ENCODE measurements around the gene RRAS2. TPM values are rescaled to one million over a fixed set of nuclear protein-coding genes. Genes with fewer than 3 reads are reported as not detected.

Gene RRAS2
- total RNA-seq, 1 experiment from 2014 or later = 42.2 TPM

DNA sequence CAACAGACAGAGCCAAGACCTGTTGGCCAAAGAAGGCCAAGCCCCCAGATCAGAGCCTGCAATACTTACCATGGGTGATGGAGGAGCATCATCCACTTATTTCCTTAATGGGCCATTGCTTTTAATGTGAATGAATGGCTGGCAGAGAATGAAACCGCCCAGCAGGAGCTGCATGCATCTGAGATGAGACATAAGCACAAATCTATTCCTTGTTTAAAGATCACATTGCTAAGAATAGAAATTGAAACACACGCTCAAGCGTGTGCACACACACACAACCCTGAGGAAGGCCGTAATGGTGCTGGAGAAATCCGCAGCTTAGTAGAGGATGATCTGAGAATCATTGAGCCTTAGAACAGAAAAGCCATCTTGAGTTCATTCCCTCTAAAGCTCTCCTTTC lies 5.3 kb upstream of the RRAS2 start:
- CTCF ChIA-PET = no interaction called here
- no peak for TF ChIP-seq EZH2 (IDR thresholded peaks at IDR 0.05; ENCODE audit: low read depth)
- TF ChIP-seq, protein P1, sequence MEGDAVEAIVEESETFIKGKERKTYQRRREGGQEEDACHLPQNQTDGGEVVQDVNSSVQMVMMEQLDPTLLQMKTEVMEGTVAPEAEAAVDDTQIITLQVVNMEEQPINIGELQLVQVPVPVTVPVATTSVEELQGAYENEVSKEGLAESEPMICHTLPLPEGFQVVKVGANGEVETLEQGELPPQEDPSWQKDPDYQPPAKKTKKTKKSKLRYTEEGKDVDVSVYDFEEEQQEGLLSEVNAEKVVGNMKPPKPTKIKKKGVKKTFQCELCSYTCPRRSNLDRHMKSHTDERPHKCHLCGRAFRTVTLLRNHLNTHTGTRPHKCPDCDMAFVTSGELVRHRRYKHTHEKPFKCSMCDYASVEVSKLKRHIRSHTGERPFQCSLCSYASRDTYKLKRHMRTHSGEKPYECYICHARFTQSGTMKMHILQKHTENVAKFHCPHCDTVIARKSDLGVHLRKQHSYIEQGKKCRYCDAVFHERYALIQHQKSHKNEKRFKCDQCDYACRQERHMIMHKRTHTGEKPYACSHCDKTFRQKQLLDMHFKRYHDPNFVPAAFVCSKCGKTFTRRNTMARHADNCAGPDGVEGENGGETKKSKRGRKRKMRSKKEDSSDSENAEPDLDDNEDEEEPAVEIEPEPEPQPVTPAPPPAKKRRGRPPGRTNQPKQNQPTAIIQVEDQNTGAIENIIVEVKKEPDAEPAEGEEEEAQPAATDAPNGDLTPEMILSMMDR (conservative IDR thresholded peaks at IDR 0.05) = no peak
- no peaks in the 10 kb centered on the region for H3K9me3 ChIP-seq (ENCODE audit: insufficient read depth, low read depth)
- H3F3A ChIP-seq (ENCODE audit: insufficient read depth, low read depth) = peaks cover 8% of the 10 kb centered on the region; the same call in 1 of the 2 replicates
- H3K27ac ChIP-seq = no peak overlapping the region
- no peak overlapping the region for H2AFZ ChIP-seq
- no peak overlapping the region for H3K4me3 ChIP-seq
- H3K36me3 ChIP-seq (ENCODE audit: low read depth) = no peaks in the 10 kb centered on the region
- no peaks in the 10 kb centered on the region for H3K9me2 ChIP-seq (ENCODE audit: insufficient read depth)
- DNase-seq = no peak
- no peaks in the 10 kb centered on the region for H3K27me3 ChIP-seq (ENCODE audit: insufficient read depth, low read depth)
- POLR2A ChIA-PET (ENCODE audit: unreplicated experiment) = no interaction called here
- BruUV-seq (replicated peaks) = no TSS peak
- peaks cover 16% of the 10 kb centered on the region for H3K4me1 ChIP-seq (replicated peaks; ENCODE audit: insufficient read depth)
- no peaks in the 10 kb centered on the region for H4K20me1 ChIP-seq (ENCODE audit: insufficient read depth)
- intact Hi-C loops (cut with micrococcal nuclease; ENCODE audit: unreplicated experiment) = no loop called here
- no peaks in the 10 kb centered on the region for H3K79me2 ChIP-seq (ENCODE audit: low read depth)
- no peak overlapping the region for H3K4me2 ChIP-seq

DNA sequence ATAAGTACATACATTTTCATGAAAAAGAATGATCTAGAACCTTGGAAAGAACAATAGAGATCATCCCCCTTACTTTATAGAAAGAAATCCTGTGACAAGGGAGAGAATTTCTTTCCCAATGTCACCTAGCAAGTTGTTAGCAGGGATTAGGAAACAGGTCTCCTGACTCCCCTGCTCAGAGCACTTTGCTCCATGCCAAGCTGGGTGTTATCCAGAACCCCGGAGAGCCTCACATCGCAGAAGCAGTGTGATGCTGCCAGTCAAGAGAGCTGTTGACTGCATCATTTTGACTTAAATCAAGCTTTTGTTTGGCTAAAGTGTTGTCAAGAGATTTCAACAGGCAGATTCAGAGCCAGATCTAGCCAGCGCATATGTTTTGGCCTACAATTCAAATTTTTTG lies 3.6 kb upstream of the RRAS2 start:
- H2AFZ ChIP-seq = no peak overlapping the region

DNA sequence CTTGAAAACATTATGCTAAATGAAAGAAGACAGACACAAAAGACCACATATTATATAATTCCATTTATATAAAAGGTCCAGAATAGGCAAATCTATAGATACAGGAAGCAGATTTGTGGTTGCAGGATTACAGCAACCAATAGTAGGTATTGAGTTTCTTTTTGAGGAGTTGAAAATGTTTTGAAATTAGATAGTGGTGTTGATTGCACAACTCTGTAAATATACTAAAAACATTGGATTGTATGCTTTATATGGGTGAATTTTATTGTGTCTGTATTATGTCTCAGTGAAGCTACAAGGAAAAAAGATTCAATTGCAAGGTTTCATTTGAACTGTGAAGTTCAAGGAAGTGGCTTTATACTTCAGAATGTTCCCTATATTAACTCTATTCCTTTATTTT lies 3.0 kb upstream of the RRAS2 start:
- peaks cover 14% of the 10 kb centered on the region for H3K79me2 ChIP-seq (ENCODE audit: low read depth)
- H3K4me2 ChIP-seq = no peak overlapping the region
- intact Hi-C loops (cut with micrococcal nuclease; ENCODE audit: unreplicated experiment) = no loop called here
- H3K27me3 ChIP-seq (ENCODE audit: insufficient read depth, low read depth) = no peaks in the 10 kb centered on the region
- no peak overlapping the region for H2AFZ ChIP-seq
- H4K20me1 ChIP-seq (ENCODE audit: insufficient read depth) = peaks cover 8% of the 10 kb centered on the region
- H3K9me2 ChIP-seq (ENCODE audit: insufficient read depth) = no peaks in the 10 kb centered on the region
- no peaks in the 10 kb centered on the region for H3K36me3 ChIP-seq (ENCODE audit: low read depth)
- no peak overlapping the region for H3K27ac ChIP-seq
- BruUV-seq (replicated peaks) = no TSS peak
- ChIA-PET CTCF (interaction anchor here (0.6 kb wide), 1 partner anchor 141 kb away, joined by 3 read pairs; no protein-coding TSS in a partner anchor), POLR2A (ENCODE audit: unreplicated experiment) (no interaction called here)
- TF ChIP-seq EZH2 (IDR thresholded peaks at IDR 0.05; ENCODE audit: low read depth) = no peak
- TF ChIP-seq, protein P1 (conservative IDR thresholded peaks at IDR 0.05) = no peak
- H3K4me3 ChIP-seq = no peak overlapping the region
- no peak for DNase-seq
- peaks cover 17% of the 10 kb centered on the region for H3K4me1 ChIP-seq (replicated peaks; ENCODE audit: insufficient read depth)
- no peaks in the 10 kb centered on the region for H3K9me3 ChIP-seq (ENCODE audit: insufficient read depth, low read depth)
- peaks cover 8% of the 10 kb centered on the region; the same call in 1 of the 2 replicates for H3F3A ChIP-seq (ENCODE audit: insufficient read depth, low read depth)

More for the DNA sequence above, 3.6 kb upstream of the RRAS2 start:
- H3F3A ChIP-seq (ENCODE audit: insufficient read depth, low read depth) = peaks cover 8% of the 10 kb centered on the region; the same call in 1 of the 2 replicates
- H3K9me3 ChIP-seq (ENCODE audit: insufficient read depth, low read depth) = no peaks in the 10 kb centered on the region
- H3K36me3 ChIP-seq (ENCODE audit: low read depth) = no peaks in the 10 kb centered on the region
- CTCF ChIA-PET = interaction anchor here (0.6 kb wide), 1 partner anchor 141 kb away, joined by 3 read pairs; no protein-coding TSS in a partner anchor
- no peak overlapping the region for H3K27ac ChIP-seq
- peaks cover 7% of the 10 kb centered on the region for H3K79me2 ChIP-seq (ENCODE audit: low read depth)
- H4K20me1 ChIP-seq (ENCODE audit: insufficient read depth) = peaks cover under 1% of the 10 kb centered on the region; the same call in 1 of the 2 replicates
- intact Hi-C loops (cut with micrococcal nuclease; ENCODE audit: unreplicated experiment) = no loop called here
- POLR2A ChIA-PET (ENCODE audit: unreplicated experiment) = no interaction called here
- H3K4me1 ChIP-seq (replicated peaks; ENCODE audit: insufficient read depth) = peaks cover 17% of the 10 kb centered on the region
- H3K4me2 ChIP-seq = no peak overlapping the region
- H3K9me2 ChIP-seq (ENCODE audit: insufficient read depth) = no peaks in the 10 kb centered on the region
- H3K27me3 ChIP-seq (ENCODE audit: insufficient read depth, low read depth) = no peaks in the 10 kb centered on the region
- DNase-seq = no peak
- no TSS peak for BruUV-seq (replicated peaks)
- no peak for TF ChIP-seq EZH2 (IDR thresholded peaks at IDR 0.05; ENCODE audit: low read depth)
- TF ChIP-seq, protein P1 (conservative IDR thresholded peaks at IDR 0.05) = no peak
- H3K4me3 ChIP-seq = no peak overlapping the region
